ENCODE results near the gene ATF5.

Gene ATF5

DNA sequence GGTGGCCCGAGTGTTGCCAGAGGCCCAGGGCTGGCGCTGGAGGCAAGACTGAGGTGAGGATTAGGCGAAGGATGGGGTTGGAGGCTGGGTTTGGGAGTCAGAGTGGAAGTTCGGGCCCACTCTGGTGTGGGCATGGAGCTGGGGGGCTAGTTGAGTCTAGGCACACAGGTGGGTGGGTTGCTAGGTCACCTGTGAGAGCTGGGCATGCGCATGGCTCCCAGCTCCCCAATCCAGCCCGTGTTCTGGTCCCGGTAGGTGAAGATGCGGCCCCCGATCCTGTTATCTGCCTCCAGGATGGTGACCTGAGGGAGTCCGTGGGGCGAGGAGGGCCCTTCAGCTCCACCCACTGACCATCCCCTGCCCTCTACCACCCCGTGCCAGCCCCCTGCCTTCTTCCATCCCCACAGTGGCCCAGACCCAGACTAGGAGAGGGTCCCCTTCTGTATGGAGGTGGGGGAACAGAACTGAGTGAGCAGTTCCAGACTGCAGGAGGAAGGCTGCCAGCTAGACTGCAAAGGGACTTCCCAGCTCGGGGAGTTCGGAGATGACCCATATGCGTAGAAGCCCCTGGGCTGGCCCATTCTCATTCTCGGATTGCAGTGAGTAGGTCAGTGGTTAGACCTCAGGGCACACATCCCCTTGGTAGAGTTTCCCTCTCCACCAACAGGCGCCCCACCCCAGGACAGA lies 34.0 kb upstream of the ATF5 start:
- no peak for DNase-seq

DNA sequence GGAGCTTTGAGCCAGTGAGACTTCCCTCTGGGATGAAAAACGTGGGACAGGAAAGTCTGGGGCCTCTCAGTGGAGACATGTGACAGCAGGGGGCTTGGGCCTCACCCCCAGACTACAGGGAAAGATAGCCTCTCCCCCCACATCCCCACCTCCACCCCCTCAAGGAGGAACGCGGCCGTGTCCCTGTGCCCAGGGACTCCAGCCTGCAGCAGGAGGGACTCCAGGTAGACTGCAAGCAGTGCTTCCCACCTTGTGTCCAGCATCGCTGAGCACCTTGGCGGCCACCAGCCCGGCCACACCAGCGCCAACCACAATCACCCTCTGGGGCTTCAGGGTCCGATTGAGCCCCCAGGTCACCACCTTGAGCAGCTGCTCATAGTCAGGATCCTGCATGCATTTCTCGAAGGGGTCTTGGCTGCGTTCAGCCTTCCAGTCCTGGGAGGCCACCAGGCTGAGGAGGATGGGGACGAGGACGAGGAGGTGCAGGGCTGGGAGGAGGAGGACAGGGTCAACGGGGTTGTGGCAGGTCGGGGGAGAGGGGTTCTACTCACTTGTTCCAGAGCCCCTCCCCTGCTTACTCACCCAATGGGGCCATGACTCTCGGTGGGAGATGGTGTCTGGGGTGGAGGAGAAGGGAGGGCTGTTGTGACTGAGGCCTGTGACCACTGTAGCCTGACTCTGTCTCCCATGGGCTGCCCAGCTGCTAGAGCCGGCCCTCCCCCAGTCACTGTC lies 33.3 kb upstream of the ATF5 start:
- no peak for DNase-seq

DNA sequence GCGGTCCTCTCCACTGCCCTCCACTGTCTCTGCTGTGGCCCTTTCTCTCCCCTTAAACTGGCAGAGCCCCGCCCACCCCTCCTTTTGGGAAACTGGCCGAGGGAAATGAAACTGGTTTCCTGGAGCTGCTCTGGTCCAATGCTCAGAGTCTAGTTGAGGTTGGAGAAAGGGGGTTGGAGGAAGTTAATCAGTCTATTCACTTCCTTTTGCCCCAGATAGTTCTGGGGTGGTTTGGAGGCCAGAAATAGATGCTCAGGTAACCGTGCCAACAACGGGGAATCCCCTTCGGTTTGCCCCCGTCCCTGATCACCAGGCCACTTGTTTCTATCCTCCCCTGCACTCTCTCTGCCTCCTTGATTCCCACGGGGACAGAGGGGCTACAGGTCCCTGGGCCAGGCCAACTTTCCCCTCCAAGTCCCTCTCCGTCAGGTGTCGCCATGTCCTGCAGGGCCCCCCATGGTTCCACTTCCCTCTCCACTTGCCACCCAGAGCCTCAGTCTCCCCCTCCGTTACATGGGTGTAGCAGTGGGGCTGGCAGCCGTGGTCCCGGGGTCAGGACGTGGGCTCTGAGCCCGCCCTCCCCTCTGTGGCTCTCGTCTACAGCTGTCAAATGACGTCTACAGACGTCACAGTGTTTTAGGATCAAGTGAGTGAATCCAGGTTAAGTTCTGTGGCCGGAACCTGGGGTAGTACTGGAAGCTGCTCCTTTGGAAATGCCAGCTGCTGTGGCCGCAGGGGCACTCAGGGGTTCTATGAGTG lies 32.0 kb upstream of the ATF5 start, which contains the start of gene IL4I1:
TSS of gene IL4I1 (minus strand) at position 25 of the 759 bp plus-strand sequence. CDS start 727 bp downstream, outside the sequence.
- DNase-seq, result peak; percentile 22

DNA sequence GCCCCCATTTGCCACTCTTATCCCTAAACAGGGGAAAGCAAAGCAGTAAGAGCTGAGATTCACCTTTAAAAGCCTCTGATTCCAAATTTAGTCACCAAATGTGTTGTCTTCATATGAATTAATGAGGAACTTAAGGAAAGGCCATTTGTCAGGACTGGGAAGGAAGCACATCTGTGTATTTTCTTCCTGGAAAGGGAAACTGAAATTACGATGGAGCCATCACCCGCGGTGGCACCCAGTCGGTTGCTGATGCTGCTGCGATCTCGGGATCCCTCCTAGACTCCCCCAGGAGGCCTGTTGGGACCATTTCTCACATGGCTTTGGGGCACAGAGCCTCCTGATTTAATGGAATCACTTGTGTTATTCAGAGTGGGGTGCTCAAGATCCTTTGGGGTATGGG lies 24.9 kb upstream of the ATF5 start:
- no peak for DNase-seq

DNA sequence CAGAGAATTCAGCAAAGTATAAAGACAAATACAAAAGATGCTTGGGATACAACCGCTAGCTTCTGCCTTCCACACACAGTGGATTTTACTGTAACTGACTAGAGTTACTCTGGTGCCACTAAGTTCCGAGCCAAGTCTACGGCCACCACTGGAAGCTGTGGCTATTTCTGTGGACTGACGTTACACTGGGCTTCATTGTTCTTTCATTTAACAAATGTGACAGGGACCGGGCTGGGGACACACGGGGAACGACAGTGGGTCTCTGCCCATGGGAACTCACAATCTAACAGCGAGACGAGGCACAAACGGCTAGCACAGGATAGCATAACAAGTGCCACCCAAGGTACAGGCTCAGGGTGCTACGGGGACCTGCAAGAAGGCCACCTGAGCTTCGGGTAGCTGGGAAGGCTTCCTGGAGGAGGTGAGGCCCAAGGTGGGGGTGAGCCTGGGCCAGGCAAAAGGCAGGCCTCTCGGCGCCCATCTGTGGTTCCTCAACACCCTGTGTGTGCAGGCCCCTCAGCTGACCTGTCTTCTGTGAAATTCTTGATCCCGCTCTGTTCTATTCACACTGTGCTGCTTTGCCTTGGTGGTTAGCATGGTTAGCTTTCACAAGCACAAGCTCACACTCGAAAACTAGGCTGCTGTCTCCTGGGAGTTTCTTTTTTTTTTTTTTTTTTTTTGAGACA lies 22.0 kb upstream of the ATF5 start:
- DNase-seq, result no peak

DNA sequence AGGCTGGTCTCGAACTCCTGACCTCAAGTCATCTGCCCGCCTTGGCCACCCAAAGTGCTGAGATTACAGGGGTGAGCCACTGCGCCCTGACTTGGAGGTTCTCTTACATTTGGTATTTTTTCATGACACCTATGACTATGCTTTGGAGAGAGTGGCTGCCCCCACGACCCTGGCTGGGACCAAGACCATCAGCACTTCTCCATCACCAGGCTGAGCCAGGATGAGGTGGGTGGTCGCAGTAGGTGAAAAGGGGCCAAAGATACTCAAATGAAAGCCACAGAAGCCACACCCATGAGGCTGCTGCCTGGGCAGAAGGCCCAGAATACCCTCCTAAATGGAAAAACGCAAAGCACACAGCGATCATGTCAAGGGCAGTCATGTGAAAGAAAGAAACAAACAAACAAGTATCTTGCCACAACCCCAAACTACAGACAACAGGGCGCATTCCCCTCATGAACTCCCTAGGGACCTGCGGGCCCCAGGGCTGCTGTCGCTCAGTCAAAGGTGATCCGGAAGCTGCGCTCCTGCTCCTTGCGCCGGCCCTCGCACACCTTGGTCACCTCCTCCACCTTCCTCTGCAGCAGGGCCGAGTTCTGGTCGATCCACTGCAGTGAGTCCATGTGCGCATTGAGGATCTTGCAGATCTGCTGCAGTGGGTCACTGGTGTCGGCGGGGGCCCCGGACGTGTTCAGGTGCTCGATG lies 21.1 kb upstream of the ATF5 start:
- DNase-seq, result no peak

DNA sequence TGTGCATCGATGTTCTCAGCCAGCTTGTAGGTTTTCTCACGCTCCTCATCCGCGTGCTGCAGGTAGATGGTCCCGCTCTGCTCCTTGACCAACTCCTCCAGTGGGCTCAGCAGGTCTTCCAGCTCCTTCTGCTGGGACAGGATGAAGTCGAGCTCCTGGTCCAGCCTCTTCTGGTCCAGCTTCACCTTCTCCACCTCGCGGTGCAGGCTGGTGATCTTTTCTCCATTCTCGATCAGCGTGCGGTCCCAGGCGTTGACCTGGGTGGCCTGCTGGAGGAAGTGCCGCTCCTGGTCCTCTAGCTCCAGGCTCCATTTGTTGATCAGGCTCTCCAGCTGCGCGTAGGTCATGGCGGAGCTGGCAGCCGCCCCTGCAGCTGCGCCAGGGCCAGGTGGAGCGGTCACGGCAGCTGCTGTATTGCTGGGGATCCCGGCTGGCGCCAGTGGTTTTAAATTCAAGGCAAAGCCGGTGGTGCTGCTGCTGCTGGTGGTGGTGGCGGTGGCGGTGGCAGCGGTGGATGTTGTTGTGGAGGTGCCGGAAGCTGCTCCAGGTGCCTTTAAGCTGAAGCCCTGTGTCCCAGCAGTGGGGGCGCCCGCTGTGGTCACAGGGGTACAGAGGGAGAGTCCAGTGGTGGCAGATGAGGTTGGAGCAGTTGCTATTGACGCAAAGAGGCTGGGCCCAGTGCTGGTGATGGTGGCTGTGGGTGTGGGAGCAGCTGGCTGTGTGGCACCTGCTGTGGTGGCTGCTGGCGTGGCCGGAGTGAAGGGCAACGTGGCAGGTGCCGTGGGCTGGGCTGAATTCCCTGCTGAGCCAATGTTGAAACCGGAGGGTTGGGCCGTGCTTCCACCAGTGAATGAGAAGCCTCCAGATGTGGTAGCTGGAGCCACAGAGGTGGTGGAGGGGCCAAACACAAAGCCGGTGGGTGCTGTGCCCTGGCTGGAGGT lies 20.3 kb upstream of the ATF5 start:
- no peak for DNase-seq

DNA sequence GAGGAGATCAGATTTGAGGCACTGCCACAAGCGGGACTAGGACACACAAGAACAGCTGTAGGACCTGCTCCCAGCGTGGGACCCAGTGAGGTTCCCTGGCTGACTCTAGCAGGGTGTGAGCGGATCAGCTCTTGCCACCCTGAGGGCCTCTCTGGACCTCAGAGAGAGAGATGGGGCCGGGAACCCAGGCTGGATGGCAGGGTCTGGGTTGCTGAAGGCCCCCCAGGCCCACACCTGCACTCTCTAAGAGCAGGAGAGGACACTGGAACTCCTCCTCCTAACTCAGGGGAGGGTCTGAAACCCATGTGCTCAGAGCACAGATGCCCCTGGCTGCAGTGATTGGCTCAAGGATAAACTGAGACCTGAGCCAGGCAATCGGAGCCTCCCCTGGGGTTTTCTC lies 18.8 kb upstream of the ATF5 start:
- DNase-seq, result no peak

DNA sequence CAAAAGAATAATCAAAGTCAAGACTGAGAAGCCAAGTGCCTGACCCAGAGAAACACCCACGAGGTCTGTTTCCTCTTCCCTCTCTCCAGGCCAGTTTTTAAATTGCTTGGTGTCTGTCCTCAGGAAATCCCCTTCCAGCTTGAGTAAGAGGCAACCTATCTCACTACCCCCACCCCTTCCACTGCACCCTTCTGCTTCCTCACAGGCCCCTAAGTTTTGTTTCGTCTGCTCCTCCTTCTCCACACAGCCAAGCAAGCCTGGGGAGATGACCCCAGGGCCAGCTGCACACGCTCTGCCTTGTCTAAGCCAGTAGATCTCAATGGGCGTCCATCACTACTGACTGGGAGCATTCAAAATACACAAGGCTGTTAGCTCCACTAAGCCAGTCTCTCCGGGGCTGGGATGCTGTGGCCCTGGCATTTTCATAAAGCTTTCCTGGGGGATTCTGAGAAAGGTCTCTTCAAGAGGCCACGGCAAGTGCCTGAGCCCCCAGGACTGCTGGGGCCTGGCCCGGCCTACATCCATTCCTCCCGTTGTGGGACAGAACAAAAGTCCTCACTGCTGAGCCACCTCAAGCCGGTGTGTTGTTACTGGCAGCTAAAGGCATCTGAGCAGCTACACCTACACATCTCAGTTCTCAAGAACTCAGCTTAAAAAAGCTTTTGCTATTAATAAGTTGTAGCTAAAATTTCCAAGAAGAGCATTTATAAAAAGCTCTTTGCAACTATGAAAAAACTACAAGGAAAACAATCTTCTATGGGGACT lies 17.4 kb upstream of the ATF5 start:
- DNase-seq, result peak; percentile 16

DNA sequence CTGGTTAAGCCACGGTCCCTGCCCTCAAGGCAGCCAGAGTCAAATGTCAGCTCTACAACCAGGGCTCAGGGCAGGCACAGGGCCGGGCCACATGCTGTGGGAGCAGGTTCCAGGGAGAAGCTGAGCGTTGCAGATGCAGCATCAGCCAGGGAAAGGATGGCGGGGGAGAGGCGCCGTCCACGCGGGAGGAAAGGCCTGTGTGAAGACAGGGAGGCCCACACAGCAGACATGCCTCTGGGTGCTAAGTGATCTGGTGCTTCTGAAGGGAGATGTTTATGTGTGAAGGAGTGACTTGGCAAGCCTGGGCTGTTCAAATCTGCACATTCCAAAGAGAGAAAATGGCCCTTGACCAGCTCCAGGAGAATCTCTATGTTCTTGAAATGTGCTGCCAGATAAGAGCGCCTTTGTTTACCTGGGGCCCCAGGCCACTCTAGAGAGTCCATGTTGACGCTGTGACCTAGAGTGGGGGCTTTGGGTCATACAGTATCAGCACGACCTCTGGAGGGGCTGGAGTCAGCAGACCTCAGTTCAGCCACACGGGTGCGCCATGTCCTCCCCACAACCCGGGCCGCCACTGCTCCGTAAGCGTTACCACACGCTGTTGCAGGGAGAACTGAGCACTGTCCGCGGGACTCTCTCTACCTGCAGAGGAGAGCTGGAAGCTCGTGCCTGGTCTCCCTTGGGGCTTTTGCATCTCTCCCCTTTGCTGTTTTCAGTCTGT lies 15.9 kb upstream of the ATF5 start:
- no peak for DNase-seq

DNA sequence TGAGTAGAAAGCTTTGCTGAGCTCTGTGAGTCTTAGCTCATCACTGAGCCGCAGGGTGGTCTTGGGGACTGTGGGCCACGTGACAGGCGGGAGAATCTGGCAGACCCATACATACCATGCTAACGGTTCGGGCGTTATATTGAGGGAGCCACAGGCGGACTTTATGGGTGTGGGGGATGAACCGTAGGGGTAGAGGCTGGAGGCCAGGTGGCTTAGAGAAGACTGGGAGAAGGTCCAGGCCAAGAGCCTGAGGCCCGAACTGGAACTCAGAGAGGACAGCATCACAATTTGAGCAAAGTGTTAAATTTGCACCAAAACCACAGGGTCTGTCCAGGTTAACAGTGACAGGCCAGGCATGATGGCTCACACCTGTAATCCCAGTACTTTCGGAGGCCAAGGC lies 15.3 kb upstream of the ATF5 start:
- no peak for DNase-seq

DNA sequence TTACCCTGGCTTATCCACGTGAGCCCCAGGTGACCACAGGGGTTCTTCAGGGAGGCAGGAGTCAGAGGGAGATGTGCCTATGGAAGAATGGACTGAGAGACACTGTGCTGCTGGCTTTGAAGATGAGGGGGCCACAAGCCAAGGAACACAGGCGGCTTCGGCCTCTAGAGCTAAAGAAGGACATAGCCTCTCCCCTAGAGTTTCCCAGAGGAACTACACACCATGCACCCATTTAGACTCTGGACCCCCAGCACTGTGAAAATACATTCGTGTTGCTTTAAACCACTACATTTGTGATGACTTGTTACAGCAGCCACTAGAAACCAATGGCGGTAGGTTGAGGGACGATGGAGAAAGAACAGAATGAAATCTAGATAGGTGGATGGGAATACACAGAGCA lies 13.7 kb upstream of the ATF5 start:
- no peak for DNase-seq

DNA sequence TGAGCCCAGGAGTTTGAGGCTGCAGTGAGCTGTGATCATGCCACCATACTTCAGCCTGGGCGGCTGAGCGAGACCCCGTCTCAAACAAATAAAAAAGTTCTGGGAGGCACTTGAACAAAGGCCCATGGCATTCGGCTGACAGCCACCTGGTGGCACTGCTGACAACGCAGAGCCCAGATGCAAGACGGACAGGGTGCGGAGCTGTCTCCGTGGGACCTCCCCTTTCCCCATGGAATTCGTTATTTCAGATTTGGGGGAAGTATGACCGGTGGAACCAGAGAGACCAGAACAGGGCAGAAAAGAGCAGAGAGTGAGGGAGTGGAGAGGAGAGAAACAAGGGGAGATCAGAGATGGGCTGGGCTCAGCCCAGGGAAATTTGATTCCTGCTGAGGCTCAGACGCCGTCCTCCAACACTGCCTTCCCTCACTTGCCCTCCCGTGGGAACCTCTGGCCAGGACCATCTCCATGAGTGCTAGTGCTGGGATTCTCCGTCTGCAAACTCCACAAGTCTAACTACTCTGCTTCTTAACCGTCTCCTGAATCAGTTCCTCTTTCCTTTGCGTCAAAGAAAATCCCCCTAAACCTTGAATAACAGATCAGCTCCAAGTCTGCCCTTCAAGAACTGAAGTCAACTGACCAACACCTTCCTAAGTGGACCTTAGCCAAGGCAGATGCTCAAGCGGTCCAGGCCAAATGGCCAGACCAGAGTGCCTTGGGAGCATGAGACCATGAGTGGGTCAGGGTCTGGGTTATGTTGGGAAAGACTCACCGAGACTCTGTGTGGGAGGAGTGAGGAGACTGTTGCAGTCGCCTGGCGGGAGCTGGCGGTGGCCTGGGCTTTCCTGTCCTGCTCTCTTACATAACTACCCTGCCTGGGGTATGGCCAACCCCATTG lies 11.9 kb upstream of the ATF5 start:
- DNase-seq, result no peak

DNA sequence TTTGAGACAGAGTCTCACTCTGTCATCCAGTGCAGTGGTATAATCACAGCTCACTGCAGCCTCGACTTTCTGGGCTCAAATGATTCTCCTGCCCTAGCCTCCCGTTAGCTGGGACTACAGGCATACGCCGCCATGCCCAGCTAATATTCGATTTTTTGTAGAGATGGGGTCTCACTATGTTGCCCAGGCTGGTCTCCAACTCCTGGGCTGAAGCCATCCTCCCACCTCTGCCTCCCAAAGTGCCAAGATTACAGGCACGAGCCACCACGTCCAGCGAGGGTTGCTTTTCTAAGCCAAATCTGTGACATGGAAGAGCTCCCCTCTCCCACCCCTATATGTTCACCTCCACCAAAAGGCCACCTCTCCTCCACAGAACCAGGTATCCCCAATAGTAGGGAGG lies 10.9 kb upstream of the ATF5 start:
- no peak for DNase-seq

DNA sequence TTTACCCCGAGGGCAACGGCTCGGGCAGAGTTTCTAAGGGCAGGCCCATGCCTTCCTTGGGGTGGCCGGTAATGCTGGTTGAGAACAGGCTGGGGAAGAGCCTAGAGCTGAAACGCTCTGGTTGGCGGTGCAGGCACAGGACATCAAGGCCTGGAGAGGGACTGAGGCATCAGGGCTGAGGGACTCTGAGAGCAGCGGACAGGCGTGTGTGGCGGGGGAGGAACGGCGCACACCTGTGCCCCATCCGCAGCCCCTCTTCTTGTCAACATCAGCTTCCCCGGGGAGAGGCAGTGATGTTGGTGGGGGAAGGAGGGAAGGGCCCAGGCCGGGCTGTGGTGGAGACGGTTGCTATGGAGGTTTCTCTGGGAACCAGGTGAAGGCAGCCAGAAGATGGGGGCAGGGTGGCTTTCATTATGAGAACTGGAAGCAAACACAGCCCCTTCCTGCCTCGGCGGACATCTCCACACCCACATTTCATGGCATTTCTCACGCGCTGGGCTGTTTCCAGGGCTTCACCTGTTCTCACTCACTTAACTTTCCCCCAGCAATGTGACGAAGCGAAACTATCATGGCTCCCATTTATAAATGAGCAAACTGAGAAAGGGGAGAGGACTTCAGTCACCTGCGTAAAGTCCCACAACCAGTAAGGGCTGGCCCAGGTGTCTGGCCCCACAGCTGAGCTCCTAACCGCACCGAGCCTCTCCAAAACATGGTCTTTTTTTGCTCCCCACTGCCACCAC lies 8.2 kb upstream of the ATF5 start:
- no peak for DNase-seq

DNA sequence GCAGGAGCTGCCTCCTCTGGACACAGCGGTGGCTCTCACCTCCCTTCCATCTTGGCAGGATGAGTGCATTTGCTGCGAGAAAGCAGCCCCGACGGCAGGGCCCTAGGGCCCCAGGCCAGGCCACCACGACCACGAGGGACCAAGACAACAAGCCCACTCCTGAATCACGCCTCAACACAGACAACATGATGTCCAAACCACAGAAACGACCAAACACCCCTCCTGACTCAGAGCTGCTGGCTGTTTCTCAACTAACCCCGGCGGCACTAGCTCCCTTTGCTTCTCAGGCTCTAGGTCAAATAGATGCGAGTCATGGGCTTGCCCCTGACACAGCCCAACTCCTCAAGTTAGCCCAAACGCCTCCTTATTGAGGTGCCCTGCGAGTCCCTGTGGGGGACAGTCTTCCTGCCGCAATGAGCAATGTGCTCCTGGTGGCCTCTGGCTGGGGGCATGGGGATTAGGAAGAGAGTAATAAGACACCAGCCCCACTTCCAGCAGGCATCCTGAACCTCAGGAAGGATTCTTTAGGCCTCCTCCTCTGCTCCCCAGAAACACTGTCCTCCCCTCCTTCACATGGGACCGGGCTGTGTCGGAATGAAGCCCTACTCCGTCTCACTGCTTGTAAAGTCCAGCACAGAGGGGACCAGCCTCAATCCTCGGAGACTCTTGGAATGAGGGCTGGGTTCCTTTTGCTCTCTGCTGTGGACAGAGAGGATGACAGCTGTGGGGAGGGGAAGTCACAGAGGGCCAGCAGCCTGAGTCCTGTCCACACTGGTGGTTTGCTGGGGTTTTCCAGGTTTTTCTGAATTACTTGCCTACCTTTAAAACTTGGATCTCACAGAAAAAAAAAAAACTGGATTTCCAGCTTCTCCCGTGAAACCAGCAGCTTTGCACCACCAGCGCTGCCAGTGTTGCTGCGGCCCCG lies 6.9 kb upstream of the ATF5 start:
- no peak for DNase-seq
